Measurements from ENCODE around the gene ZNF444. TPM values are rescaled to one million over a fixed set of nuclear protein-coding genes. Genes with fewer than 3 reads are reported as not detected.
"Not testable (repeated sequence)": the region's sequence is repeated elsewhere in the genome, so short reads cannot be mapped to it uniquely, and the experiment has no call there.

The ZNF444 gene
- total and polyA plus RNA-seq, 2 donors (not counting 3 experiments of a cell fraction or from before 2014, with no cell fraction given) = 37.2 to 41.7 TPM

- H3K27ac ChIP-seq (ENCODE audit: insufficient read depth, low read depth, low read length); DNase-seq (ENCODE audit: low read depth, low spot score); H3K9ac ChIP-seq (replicated peaks; ENCODE audit: extremely low read depth, insufficient read depth, low read length); H3K27me3 ChIP-seq (ENCODE audit: control insufficient read depth in 2 of 2, insufficient read depth in 2 of 2, low read length in 2 of 2); H3K9me3 ChIP-seq (replicated peaks; ENCODE audit: control insufficient read depth, insufficient read depth, low read length); H3K4me2 ChIP-seq (ENCODE audit: insufficient read depth, low read length); H3K9me1 ChIP-seq (replicated peaks; ENCODE audit: control insufficient read depth, extremely low read depth, insufficient read depth, low read length); FAIRE-seq; H4K20me1 ChIP-seq (replicated peaks; ENCODE audit: control insufficient read depth, extremely low read depth, insufficient read depth, low read length); H3K4me1 ChIP-seq (ENCODE audit: control insufficient read depth, extremely low read depth, insufficient read depth, low read length); BruUV-seq (replicated peaks); H3K36me3 ChIP-seq (ENCODE audit: control insufficient read depth in 2 of 2, extremely low read depth in 1 of 2, insufficient read depth in 2 of 2, low read length in 2 of 2); H2AFZ ChIP-seq (ENCODE audit: low read depth, low read length); H3K4me3 ChIP-seq (replicated peaks in 1 of 3; ENCODE audit: insufficient read depth in 1 of 3, low read depth in 1 of 3, low read length in 3 of 3); POLR2A ChIA-PET; H3K79me2 ChIP-seq (ENCODE audit: control insufficient read depth, insufficient read depth, low read length); intact Hi-C loops (cut with micrococcal nuclease); dilution Hi-C loops (cut with MboI; ENCODE audit: extremely low pct_ligation_motif_present, low sequenced_read_pairs): not testable (repeated sequence)
- CTCF ChIA-PET = interaction anchor here (1.6 to 13.9 kb wide), 3 partner anchors 99 to 157 kb away, joined by 5 to 328 read pairs (median 48); no protein-coding TSS in a partner anchor
Observed at GRCh38 chr19:56175861-56176307, 34.8 kb downstream of the ZNF444 start, which contains the start of gene GALP. Gene GALP (plus strand): TSS chr19:56176008. CDS start chr19:56177109, 1,101 bp downstream.

- H2AFZ ChIP-seq (ENCODE audit: low read depth, low read length); dilution Hi-C loops (cut with MboI; ENCODE audit: extremely low pct_ligation_motif_present, low sequenced_read_pairs); H3K9ac ChIP-seq (replicated peaks; ENCODE audit: extremely low read depth, insufficient read depth, low read length); H3K9me1 ChIP-seq (replicated peaks; ENCODE audit: control insufficient read depth, extremely low read depth, insufficient read depth, low read length); H3K4me1 ChIP-seq (ENCODE audit: control insufficient read depth, extremely low read depth, insufficient read depth, low read length); POLR2A ChIA-PET; H3K27me3 ChIP-seq (ENCODE audit: control insufficient read depth in 2 of 2, insufficient read depth in 2 of 2, low read length in 2 of 2); H3K27ac ChIP-seq (ENCODE audit: insufficient read depth, low read depth, low read length); intact Hi-C loops (cut with micrococcal nuclease); FAIRE-seq; H3K4me3 ChIP-seq (replicated peaks in 1 of 3; ENCODE audit: insufficient read depth in 1 of 3, low read depth in 1 of 3, low read length in 3 of 3); H4K20me1 ChIP-seq (replicated peaks; ENCODE audit: control insufficient read depth, extremely low read depth, insufficient read depth, low read length); H3K79me2 ChIP-seq (ENCODE audit: control insufficient read depth, insufficient read depth, low read length); BruUV-seq (replicated peaks); DNase-seq (ENCODE audit: low read depth, low spot score); H3K9me3 ChIP-seq (replicated peaks; ENCODE audit: control insufficient read depth, insufficient read depth, low read length); H3K4me2 ChIP-seq (ENCODE audit: insufficient read depth, low read length); H3K36me3 ChIP-seq (ENCODE audit: control insufficient read depth in 2 of 2, extremely low read depth in 1 of 2, insufficient read depth in 2 of 2, low read length in 2 of 2): not testable (repeated sequence)
- CTCF ChIA-PET = interaction anchor here (0.6 to 13.9 kb wide), 4 partner anchors 99 to 157 kb away, joined by 3 to 328 read pairs (median 4); partner anchors contain the start of gene ZSCAN5A
Observed at GRCh38 chr19:56176310-56176709, 35.2 kb downstream of the ZNF444 start.

Data from endothelial cell of umbilical vein (primary cell).